ENCODE data around the gene CARMIL1. TPM values are rescaled to one million over a fixed set of nuclear protein-coding genes. Genes with fewer than 3 reads are reported as not detected.

CARMIL1 gene
- total and polyA plus RNA-seq, 2 of the 8 experiments (the other 6 are each of a cell fraction or from before 2014, with no cell fraction given), result 20.3 to 40.4 TPM

GRCh38 chr6:25342802-25343201, 63.6 kb downstream of the CARMIL1 start:
- H3K27ac ChIP-seq (ENCODE audit: low read depth, low read length), result no peak overlapping the region
- TF ChIP-seq SIX5 (IDR thresholded peaks at IDR 0.05; ENCODE audit: low read depth, low read length) (no peak), ATF2 (IDR thresholded peaks at IDR 0.05; ENCODE audit: low read length) (no peak), EP300 (IDR thresholded peaks at IDR 0.05; ENCODE audit: borderline replicate concordance in 1 of 2, low read depth in 2 of 2, low read length in 2 of 2) (no peak), SP2 (IDR thresholded peaks at IDR 0.05; ENCODE audit: low read length) (no peak), GABPA (IDR thresholded peaks at IDR 0.05; ENCODE audit: borderline replicate concordance, insufficient read depth, low read length) (no peak), CHD2 (IDR thresholded peaks at IDR 0.05; ENCODE audit: low read length) (no peak), YY1 (IDR thresholded peaks at IDR 0.05; ENCODE audit: low read depth, low read length) (no peak), MAFK (IDR thresholded peaks at IDR 0.05; ENCODE audit: low read depth, low read length) (no peak), USF2 (IDR thresholded peaks at IDR 0.05; ENCODE audit: low read length) (no peak), SP1 (IDR thresholded peaks at IDR 0.05; ENCODE audit: low read depth, low read length) (no peak), BCL11A (IDR thresholded peaks at IDR 0.05; ENCODE audit: low read depth in 2 of 2, low read length in 2 of 2) (no peak)

More at GRCh38 chr6:25342802-25343201, 63.6 kb downstream of the CARMIL1 start:
- H3K4me2 ChIP-seq (ENCODE audit: insufficient read depth in 1 of 2, low read depth in 2 of 2, low read length in 2 of 2), result no peak overlapping the region; a peak in 1 of 4 replicates
- H2AFZ ChIP-seq (ENCODE audit: low read length), result no peak overlapping the region
- 0 out of 8 replicates have a peak, but pooled peaks cover 0 to 2% (median 0%) of the 10 kb centered on the region in 4 experiments for H3K36me3 ChIP-seq (ENCODE audit: control insufficient read depth in 2 of 4, insufficient read depth in 4 of 4, low read length in 3 of 4)
- peaks cover 19 to 87% of the 10 kb centered on the region in 2 experiments for H3K79me2 ChIP-seq (ENCODE audit: control insufficient read depth in 1 of 2, insufficient read depth in 2 of 2, low read length in 2 of 2)
- no peak overlapping the region for H2BK20ac ChIP-seq (ENCODE audit: low read length)
- H3K23ac ChIP-seq (ENCODE audit: insufficient read length), result no peak overlapping the region
- POLR2A ChIA-PET (ENCODE audit: partially characterized antibody), result interaction anchor here (1.2 kb wide), 1 partner anchor 10 kb away, joined by 3 read pairs; no protein-coding TSS in a partner anchor
- H2BK15ac ChIP-seq (ENCODE audit: low read length), result no peak overlapping the region
- no peak overlapping the region for H2BK5ac ChIP-seq (ENCODE audit: low read depth, low read length)
- H2BK12ac ChIP-seq (ENCODE audit: low read depth, low read length), result no peak overlapping the region; the same call in 1 of the 2 replicates
- no peak overlapping the region for H4K8ac ChIP-seq (ENCODE audit: extremely low read depth, insufficient read depth, low read length)
- H3K18ac ChIP-seq (ENCODE audit: extremely low read depth, low read length), result no peak overlapping the region; the same call in 1 of the 2 replicates
- H3K14ac ChIP-seq (ENCODE audit: insufficient read length), result no peak overlapping the region
- H3K4ac ChIP-seq (replicated peaks; ENCODE audit: insufficient read length, low read depth, low read length), result no peak overlapping the region
- DNase-seq (ENCODE audit: low read depth in 1 of 2, low spot score in 2 of 2), result no peak
- H3K56ac ChIP-seq (replicated peaks; ENCODE audit: insufficient read length, low read depth, low read length), result no peak overlapping the region
- no peaks in the 10 kb centered on the region for H3K9me3 ChIP-seq (ENCODE audit: insufficient read depth in 2 of 2, low read depth in 1 of 2, low read length in 1 of 2)
- FAIRE-seq, result no peak
- no peak overlapping the region for H3K4me3 ChIP-seq (ENCODE audit: extremely low read depth in 1 of 4, insufficient read depth in 2 of 4, low read depth in 3 of 4, low read length in 4 of 4)
- H4K5ac ChIP-seq (ENCODE audit: insufficient read length, low read depth, low read length), result no peak overlapping the region
- H4K91ac ChIP-seq (replicated peaks; ENCODE audit: insufficient read length, low read length), result no peak overlapping the region
- 84% methylated on average over 4 of the region's 4 CpGs; no CpG with 5 or more reads in 1 of the 2 experiments for WGBS, 2 experiments (ENCODE audit: extremely low coverage in 1 of 2, insufficient coverage in 1 of 2, insufficient read length in 1 of 2, insufficient replicate concordance in 2 of 2, low coverage in 1 of 2, low lambda C conversion rate in 2 of 2, missing lambda C conversion rate in 1 of 2)
- H3K9ac ChIP-seq (replicated peaks in 1 of 4; ENCODE audit: extremely low read depth in 1 of 4, low read depth in 3 of 4, low read length in 3 of 4), result no peak overlapping the region
- peaks cover 7% of the 10 kb centered on the region; the same call in 1 of the 2 replicates for H3K79me1 ChIP-seq (ENCODE audit: low read depth, low read length)
- H2AK5ac ChIP-seq (ENCODE audit: low read depth, low read length), result no peak overlapping the region
- H4K20me1 ChIP-seq (replicated peaks in 1 of 2; ENCODE audit: control insufficient read depth in 1 of 2, insufficient read depth in 2 of 2, low read length in 2 of 2), result peaks cover 0 to 2% of the 10 kb centered on the region in 2 experiments
- CTCF ChIA-PET (ENCODE audit: partially characterized antibody), result interaction anchor here (1.1 to 4.4 kb wide), 10 partner anchors 11 to 148 kb away, joined by 3 to 37 read pairs (median 6); partner anchors contain the start of gene CARMIL1
- no peak overlapping the region for H2BK120ac ChIP-seq (replicated peaks; ENCODE audit: low read depth, low read length)
- H3K23me2 ChIP-seq (ENCODE audit: low read depth, low read length), result peaks cover 2% of the 10 kb centered on the region; the same call in 1 of the 2 replicates
- H3K4me1 ChIP-seq (replicated peaks in 1 of 4; ENCODE audit: control insufficient read depth in 3 of 4, insufficient read depth in 4 of 4, low read length in 3 of 4), result peaks cover 6 to 24% (median 14%) of the 10 kb centered on the region in 4 experiments
- no peaks in the 10 kb centered on the region for H3K27me3 ChIP-seq (replicated peaks in 1 of 4; ENCODE audit: control insufficient read depth in 3 of 4, extremely low read depth in 1 of 4, insufficient read depth in 3 of 4, low read length in 3 of 4)

Measured in H1 (cell line).